SK-N-SH (cell line): ENCODE data around the gene CDC6. TPM values are rescaled to one million over a fixed set of nuclear protein-coding genes. Genes with fewer than 3 reads are reported as not detected.

Experiments
- CTCF ChIA-PET: fragments of 300-600, 350-600 bp; formaldehyde crosslinking; extraction: SDS; loops from one replicate; lab custom pipeline; 2021; lab: Yijun Ruan, JAX
- POLR2A ChIA-PET: fragments of 350-600 bp; sonication (Branson Sonifier 250); formaldehyde crosslinking; extraction: SDS; loops from one replicate; lab custom pipeline; 2020; ENCODE audit warnings: antibody characterized with exemption, inconsistent platforms; lab: Yijun Ruan, JAX
- DNase-seq: peaks from one replicate; pipeline ENCODE4 v3.0.0; 2012
- H2AFZ ChIP-seq: fragments of 200-600 bp; sonication (generic); 2 replicates; pipeline ENCODE4 v1.8.1; 2016; ENCODE audit warnings: antibody characterized with exemption, mild to moderate bottlenecking, low read depth
- H3F3A ChIP-seq: fragments of 200-600 bp; sonication (generic); replicated peaks from 2 replicates; pipeline ENCODE3; 2016; ENCODE audit warnings: antibody characterized with exemption, mild to moderate bottlenecking; ENCODE audit not compliant: insufficient read depth
- H3K27ac ChIP-seq, 2 experiments: fragments of 200-500 bp in 1 of 2; fragments of 200-600 bp in 1 of 2; sonication (Bioruptor generic) in 1 of 2; sonication (generic), shearing (Covaris generic) in 1 of 2; 2 replicates each; pipeline versions ENCODE4 v1.5.1 to v1.6.1; 2014 to 2016; ENCODE audit warnings: low read depth in 2 of 2, inconsistent platforms in 1 of 2, low read length in 1 of 2, mild to moderate bottlenecking in 1 of 2, mixed read lengths in 1 of 2
- H3K27me3 ChIP-seq: fragments of 200-600 bp; sonication (generic), shearing (Covaris generic); 2 replicates; pipeline ENCODE4 v1.6.1; 2016; ENCODE audit warnings: mixed run types; ENCODE audit not compliant: insufficient read depth
- H3K36me3 ChIP-seq, 2 experiments: fragments of 200-500 bp in 1 of 2; fragments of 200-600 bp in 1 of 2; sonication (Bioruptor generic) in 1 of 2; sonication (generic) in 1 of 2; replicated peaks in 1 of 2; 2 replicates each; pipeline versions ENCODE3 to v1.5.1; 2014 to 2016; ENCODE audit warnings: low read length in 1 of 2, mild to moderate bottlenecking in 1 of 2; ENCODE audit not compliant: insufficient read depth in 2 of 2, control insufficient read depth in 1 of 2
- H3K4me1 ChIP-seq, 2 experiments: fragments of 200-500 bp in 1 of 2; fragments of 200-600 bp in 1 of 2; sonication (Bioruptor generic) in 1 of 2; sonication (generic), shearing (Covaris generic) in 1 of 2; 2 replicates each; pipeline versions ENCODE4 v1.5.1 to v1.6.1; 2014 to 2016; ENCODE audit warnings: low read depth in 1 of 2, low read length in 1 of 2, mixed run types in 1 of 2; ENCODE audit not compliant: insufficient read depth in 2 of 2, control insufficient read depth in 1 of 2
- H3K4me2 ChIP-seq: fragments of 200-600 bp; sonication (generic), shearing (Covaris generic); 2 replicates; pipeline ENCODE4 v1.6.1; 2017; ENCODE audit warnings: mixed run types
- H3K4me3 ChIP-seq, 2 experiments: fragments of 200-500 bp in 1 of 2; fragments of 200-600 bp in 1 of 2; sonication (Bioruptor generic) in 1 of 2; sonication (generic), shearing (Covaris generic) in 1 of 2; 2 replicates each; pipeline versions ENCODE4 v1.5.1 to v1.8.1; 2014 to 2016; ENCODE audit warnings: low read depth in 2 of 2, inconsistent platforms in 1 of 2, low read length in 1 of 2, mild to moderate bottlenecking in 1 of 2, mixed read lengths in 1 of 2, moderate library complexity in 1 of 2
- H3K79me2 ChIP-seq: fragments of 200-600 bp; sonication (generic); 2 replicates; pipeline ENCODE4 v1.8.1; 2017; ENCODE audit warnings: mild to moderate bottlenecking; ENCODE audit not compliant: insufficient read depth
- H3K9ac ChIP-seq: fragments of 200-600 bp; sonication (generic); 2 replicates; pipeline ENCODE4 v1.6.1; 2017; ENCODE audit warnings: mixed run types
- H3K9me2 ChIP-seq: fragments of 200-600 bp; sonication (generic); 2 replicates; pipeline ENCODE4 v1.6.1; 2017; ENCODE audit warnings: mixed run types
- H3K9me3 ChIP-seq: fragments of 200-600 bp; sonication (generic); 2 replicates; pipeline ENCODE4 v1.6.1; 2017; ENCODE audit warnings: mixed run types, mild to moderate bottlenecking, moderate library complexity
- H4K20me1 ChIP-seq: fragments of 200-600 bp; sonication (generic); 2 replicates; pipeline ENCODE4 v1.6.1; 2017; ENCODE audit warnings: mild to moderate bottlenecking, mixed run types; ENCODE audit not compliant: insufficient read depth
- CHD2 ChIP-seq: fragments of 150-350 bp; IDR thresholded peaks from 2 replicates; pipeline ENCODE4 v1.6.1; 2018; ENCODE audit warnings: low read length; ENCODE audit not compliant: partially characterized antibody
- FOSL2 ChIP-seq: IDR thresholded peaks from 2 replicates; pipeline ENCODE4 v1.4.0; 2012; ENCODE audit warnings: low read depth, mild to moderate bottlenecking, moderate library complexity, borderline replicate concordance
- GABPA ChIP-seq: IDR thresholded peaks from 2 replicates; pipeline ENCODE4 v1.4.0; 2012; ENCODE audit warnings: low read depth, mild to moderate bottlenecking
- GATA2 ChIP-seq: sonication (generic); formaldehyde crosslinking; IDR thresholded peaks from 2 replicates; pipeline ENCODE4 v1.5.0; 2020; ENCODE audit warnings: mild to moderate bottlenecking, missing genetic modification reagents
- JUND ChIP-seq: IDR thresholded peaks from 2 replicates; pipeline ENCODE4 v1.4.0; 2012
- MXI1 ChIP-seq: IDR thresholded peaks from 2 replicates; pipeline ENCODE4 v1.6.1; 2012; ENCODE audit warnings: mild to moderate bottlenecking, low read depth, low read length, improper control_type of control experiment
- NFIC ChIP-seq: IDR thresholded peaks from 2 replicates; pipeline ENCODE4 v1.4.0; 2012; ENCODE audit warnings: borderline replicate concordance
- POLR2AphosphoS5 ChIP-seq: IDR thresholded peaks from 2 replicates; pipeline ENCODE4 v1.6.1; 2012; ENCODE audit warnings: low read depth, low read length
- RAD21 ChIP-seq: IDR thresholded peaks from 2 replicates; pipeline ENCODE4 v1.6.1; 2012; ENCODE audit warnings: mild to moderate bottlenecking, low read length
- RFX5 ChIP-seq: IDR thresholded peaks from 2 replicates; pipeline ENCODE4 v1.6.1; 2012; ENCODE audit warnings: mild to moderate bottlenecking, improper control_type of control experiment, low read length
- RXRA ChIP-seq: IDR thresholded peaks from 2 replicates; pipeline ENCODE4 v1.4.0; 2012; ENCODE audit warnings: low read depth, mild to moderate bottlenecking, borderline replicate concordance
- SMC3 ChIP-seq: IDR thresholded peaks from 2 replicates; pipeline ENCODE4 v1.6.1; 2012; ENCODE audit warnings: low read depth, low read length, improper control_type of control experiment
- WGBS: methylation state at CpG from one replicate; pipeline ENCODE4 v1.1.6; 2017; ENCODE audit warnings: low lambda C conversion rate; 5-methylcytosine and 5-hydroxymethylcytosine counted together
- polyA plus RNA-seq, 3 experiments: library from polyadenylated mRNA; depleted of rRNA; stranded (reverse); fragments of >200 nt; gene quantifications; 2 replicates each; pipeline ENCODE4 v1.2.3, GENCODE V29; 2012
- TF ChIP-seq, protein P1 (sequence below): IDR thresholded peaks from 2 replicates; pipeline ENCODE4 v1.4.0; 2012; ENCODE audit warnings: low read depth, borderline replicate concordance
- TF ChIP-seq, protein P2 (sequence below): fragments of 150-350 bp; IDR thresholded peaks from 2 replicates; pipeline ENCODE4 v1.6.1; 2017; ENCODE audit warnings: antibody characterized with exemption, low read length, low read depth, borderline replicate concordance
- TF ChIP-seq, protein P3 (sequence below): IDR thresholded peaks from 2 replicates; pipeline ENCODE4; 2012
- TF ChIP-seq, protein P4 (sequence below): IDR thresholded peaks from 2 replicates; pipeline ENCODE4 v1.6.1; 2012; ENCODE audit warnings: mild to moderate bottlenecking, low read depth, low read length, moderate library complexity
- TF ChIP-seq, protein P5 (sequence below): IDR thresholded peaks from 2 replicates; pipeline ENCODE4 v1.4.0; 2012; ENCODE audit warnings: low read depth

CDC6 gene
- polyA plus RNA-seq, 1 of the 3 experiments (the other 2 are of a cell fraction), result 12.7 TPM

DNA sequence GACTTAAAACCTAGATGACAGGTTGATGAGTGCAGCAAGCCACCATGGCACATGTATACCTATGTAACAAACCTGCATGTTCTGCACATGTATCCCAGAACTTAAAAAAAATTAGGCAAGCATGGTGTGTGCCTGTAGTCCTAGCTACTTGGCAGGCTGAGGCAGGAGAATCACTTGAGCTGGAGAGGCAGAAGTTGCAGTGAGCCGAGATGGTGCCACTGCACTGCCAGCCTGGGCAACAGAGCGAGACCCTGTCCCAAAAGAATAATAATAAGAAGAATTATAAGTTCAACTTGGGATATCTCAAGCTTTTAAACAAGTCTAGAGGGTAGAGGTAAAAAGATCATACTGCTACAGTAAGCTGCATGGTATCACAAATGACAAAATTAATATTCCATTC lies 9.8 kb downstream of the CDC6 start:
- ChIA-PET CTCF (interaction anchor here (2.2 to 36.0 kb wide), 4 partner anchors 41 to 179 kb away, joined by 8 to 1706 read pairs (median 18); partner anchors contain the start of genes GJD3 and TOP2A), POLR2A (no interaction called here)
- 97% methylated on average over 2 of the region's 2 CpGs for WGBS
- H3K9me3 ChIP-seq, result no peaks in the 10 kb centered on the region
- H3F3A ChIP-seq, result peaks cover 17% of the 10 kb centered on the region
- no peak overlapping the region for H2AFZ ChIP-seq
- H3K9ac ChIP-seq, result no peak overlapping the region
- DNase-seq, result no peak
- H3K9me2 ChIP-seq, result no peaks in the 10 kb centered on the region
- H3K79me2 ChIP-seq, result no peaks in the 10 kb centered on the region
- H3K36me3 ChIP-seq, result peaks cover 22 to 31% of the 10 kb centered on the region in 2 experiments
- TF ChIP-seq, protein P1, sequence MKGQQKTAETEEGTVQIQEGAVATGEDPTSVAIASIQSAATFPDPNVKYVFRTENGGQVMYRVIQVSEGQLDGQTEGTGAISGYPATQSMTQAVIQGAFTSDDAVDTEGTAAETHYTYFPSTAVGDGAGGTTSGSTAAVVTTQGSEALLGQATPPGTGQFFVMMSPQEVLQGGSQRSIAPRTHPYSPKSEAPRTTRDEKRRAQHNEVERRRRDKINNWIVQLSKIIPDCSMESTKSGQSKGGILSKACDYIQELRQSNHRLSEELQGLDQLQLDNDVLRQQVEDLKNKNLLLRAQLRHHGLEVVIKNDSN, result no peak
- TF ChIP-seq JUND (no peak), RAD21 (no peak), FOSL2 (no peak), MXI1 (no peak), GABPA (no peak), CHD2 (no peak), RFX5 (no peak), RXRA (no peak), GATA2 (no peak), POLR2AphosphoS5 (no peak), NFIC (no peak), SMC3 (no peak)
- TF ChIP-seq, protein P2, sequence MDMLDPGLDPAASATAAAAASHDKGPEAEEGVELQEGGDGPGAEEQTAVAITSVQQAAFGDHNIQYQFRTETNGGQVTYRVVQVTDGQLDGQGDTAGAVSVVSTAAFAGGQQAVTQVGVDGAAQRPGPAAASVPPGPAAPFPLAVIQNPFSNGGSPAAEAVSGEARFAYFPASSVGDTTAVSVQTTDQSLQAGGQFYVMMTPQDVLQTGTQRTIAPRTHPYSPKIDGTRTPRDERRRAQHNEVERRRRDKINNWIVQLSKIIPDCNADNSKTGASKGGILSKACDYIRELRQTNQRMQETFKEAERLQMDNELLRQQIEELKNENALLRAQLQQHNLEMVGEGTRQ, result no peak
- TF ChIP-seq, protein P3, sequence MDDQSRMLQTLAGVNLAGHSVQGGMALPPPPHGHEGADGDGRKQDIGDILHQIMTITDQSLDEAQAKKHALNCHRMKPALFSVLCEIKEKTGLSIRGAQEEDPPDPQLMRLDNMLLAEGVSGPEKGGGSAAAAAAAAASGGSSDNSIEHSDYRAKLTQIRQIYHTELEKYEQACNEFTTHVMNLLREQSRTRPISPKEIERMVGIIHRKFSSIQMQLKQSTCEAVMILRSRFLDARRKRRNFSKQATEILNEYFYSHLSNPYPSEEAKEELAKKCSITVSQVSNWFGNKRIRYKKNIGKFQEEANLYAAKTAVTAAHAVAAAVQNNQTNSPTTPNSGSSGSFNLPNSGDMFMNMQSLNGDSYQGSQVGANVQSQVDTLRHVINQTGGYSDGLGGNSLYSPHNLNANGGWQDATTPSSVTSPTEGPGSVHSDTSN, result no peak
- TF ChIP-seq, protein P4, sequence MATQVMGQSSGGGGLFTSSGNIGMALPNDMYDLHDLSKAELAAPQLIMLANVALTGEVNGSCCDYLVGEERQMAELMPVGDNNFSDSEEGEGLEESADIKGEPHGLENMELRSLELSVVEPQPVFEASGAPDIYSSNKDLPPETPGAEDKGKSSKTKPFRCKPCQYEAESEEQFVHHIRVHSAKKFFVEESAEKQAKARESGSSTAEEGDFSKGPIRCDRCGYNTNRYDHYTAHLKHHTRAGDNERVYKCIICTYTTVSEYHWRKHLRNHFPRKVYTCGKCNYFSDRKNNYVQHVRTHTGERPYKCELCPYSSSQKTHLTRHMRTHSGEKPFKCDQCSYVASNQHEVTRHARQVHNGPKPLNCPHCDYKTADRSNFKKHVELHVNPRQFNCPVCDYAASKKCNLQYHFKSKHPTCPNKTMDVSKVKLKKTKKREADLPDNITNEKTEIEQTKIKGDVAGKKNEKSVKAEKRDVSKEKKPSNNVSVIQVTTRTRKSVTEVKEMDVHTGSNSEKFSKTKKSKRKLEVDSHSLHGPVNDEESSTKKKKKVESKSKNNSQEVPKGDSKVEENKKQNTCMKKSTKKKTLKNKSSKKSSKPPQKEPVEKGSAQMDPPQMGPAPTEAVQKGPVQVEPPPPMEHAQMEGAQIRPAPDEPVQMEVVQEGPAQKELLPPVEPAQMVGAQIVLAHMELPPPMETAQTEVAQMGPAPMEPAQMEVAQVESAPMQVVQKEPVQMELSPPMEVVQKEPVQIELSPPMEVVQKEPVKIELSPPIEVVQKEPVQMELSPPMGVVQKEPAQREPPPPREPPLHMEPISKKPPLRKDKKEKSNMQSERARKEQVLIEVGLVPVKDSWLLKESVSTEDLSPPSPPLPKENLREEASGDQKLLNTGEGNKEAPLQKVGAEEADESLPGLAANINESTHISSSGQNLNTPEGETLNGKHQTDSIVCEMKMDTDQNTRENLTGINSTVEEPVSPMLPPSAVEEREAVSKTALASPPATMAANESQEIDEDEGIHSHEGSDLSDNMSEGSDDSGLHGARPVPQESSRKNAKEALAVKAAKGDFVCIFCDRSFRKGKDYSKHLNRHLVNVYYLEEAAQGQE, result no peak
- TF ChIP-seq, protein P5, sequence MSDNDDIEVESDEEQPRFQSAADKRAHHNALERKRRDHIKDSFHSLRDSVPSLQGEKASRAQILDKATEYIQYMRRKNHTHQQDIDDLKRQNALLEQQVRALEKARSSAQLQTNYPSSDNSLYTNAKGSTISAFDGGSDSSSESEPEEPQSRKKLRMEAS, result no peak
- H3K4me1 ChIP-seq, result peaks cover under 1 to 12% of the 10 kb centered on the region in 2 experiments; a peak in 2 of 4 replicates
- H3K27me3 ChIP-seq, result no peaks in the 10 kb centered on the region
- H3K4me3 ChIP-seq, result no peak overlapping the region
- H3K27ac ChIP-seq, result no peak overlapping the region
- no peak overlapping the region for H3K4me2 ChIP-seq
- H4K20me1 ChIP-seq, result no peaks in the 10 kb centered on the region
